Measurements from ENCODE around the gene KRT86. TPM values are rescaled to one million over a fixed set of nuclear protein-coding genes. Genes with fewer than 3 reads are reported as not detected.

KRT86 gene
- total and polyA plus RNA-seq, 2 donors from 2014 or later = 1.3 TPM; not detected in 1

DNA sequence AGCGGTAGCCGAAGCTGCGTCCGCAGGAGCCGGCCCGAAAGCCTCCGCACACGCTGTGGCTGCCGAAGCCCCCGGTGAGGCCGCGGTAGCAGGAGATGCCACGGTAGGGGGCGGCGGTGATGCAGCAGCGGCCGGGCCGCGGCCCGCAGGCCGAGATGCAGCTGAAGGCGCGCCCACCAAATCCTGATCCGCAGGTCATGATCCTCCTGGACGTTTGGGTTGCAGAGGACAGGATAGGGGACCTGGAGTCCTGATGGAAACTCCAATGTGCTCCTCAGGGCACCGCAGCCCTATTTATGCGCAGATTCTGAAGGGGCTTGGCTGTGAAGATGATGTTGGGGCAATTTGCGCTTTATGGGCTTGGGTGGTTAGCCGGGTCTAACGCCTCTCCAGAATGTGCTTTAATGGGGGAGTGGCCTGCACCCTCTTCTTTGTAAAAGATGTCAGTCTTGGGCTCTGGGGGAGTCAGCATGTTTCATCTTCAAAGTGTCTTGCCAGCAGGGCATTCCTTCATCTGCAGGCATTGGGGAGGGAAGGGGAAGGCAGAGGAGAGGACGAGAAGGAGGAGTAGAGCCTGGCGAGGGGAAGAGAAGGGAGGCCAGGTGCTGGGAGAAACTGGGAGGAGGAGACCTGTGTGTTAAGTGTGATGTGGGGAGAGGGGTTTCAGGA, 17.0 kb downstream of the KRT86 start, which contains the start of gene KRT81:
KRT81 (minus strand) TSS at position 268 of the 669 bp plus-strand sequence; CDS start at position 199, 69 bp downstream.
- DNase-seq (no peak), FAIRE-seq (no peak)
- H3K27ac ChIP-seq (ENCODE audit: low read depth in 2 of 2, low read length in 2 of 2) = no peak within 1 kb of the TSS
- H3K27me3 ChIP-seq (ENCODE audit: control insufficient read depth, insufficient read depth, low read length) = peaks cover 10% of the 10 kb centered on the region
- no peak within 1 kb of the TSS for H3K4me3 ChIP-seq (ENCODE audit: low read length in 3 of 3)
- H3K9me3 ChIP-seq (ENCODE audit: control insufficient read depth in 2 of 3, insufficient read depth in 1 of 3, low read length in 3 of 3) = no peaks in the 10 kb centered on the region
- no peak within 1 kb of the TSS for H3K9ac ChIP-seq (ENCODE audit: low read length in 3 of 3)
- intact Hi-C loops (cut with DNase I) = no loop called here
- no peaks in the 10 kb centered on the region for H3K4me1 ChIP-seq (ENCODE audit: control insufficient read depth in 2 of 3, insufficient read depth in 2 of 3, low read depth in 1 of 3, low read length in 3 of 3)
- H3K36me3 ChIP-seq (ENCODE audit: control insufficient read depth in 2 of 3, insufficient read depth in 3 of 3, low read length in 3 of 3) = no peaks in the 10 kb centered on the region
- TF ChIP-seq, protein P1, sequence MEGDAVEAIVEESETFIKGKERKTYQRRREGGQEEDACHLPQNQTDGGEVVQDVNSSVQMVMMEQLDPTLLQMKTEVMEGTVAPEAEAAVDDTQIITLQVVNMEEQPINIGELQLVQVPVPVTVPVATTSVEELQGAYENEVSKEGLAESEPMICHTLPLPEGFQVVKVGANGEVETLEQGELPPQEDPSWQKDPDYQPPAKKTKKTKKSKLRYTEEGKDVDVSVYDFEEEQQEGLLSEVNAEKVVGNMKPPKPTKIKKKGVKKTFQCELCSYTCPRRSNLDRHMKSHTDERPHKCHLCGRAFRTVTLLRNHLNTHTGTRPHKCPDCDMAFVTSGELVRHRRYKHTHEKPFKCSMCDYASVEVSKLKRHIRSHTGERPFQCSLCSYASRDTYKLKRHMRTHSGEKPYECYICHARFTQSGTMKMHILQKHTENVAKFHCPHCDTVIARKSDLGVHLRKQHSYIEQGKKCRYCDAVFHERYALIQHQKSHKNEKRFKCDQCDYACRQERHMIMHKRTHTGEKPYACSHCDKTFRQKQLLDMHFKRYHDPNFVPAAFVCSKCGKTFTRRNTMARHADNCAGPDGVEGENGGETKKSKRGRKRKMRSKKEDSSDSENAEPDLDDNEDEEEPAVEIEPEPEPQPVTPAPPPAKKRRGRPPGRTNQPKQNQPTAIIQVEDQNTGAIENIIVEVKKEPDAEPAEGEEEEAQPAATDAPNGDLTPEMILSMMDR (IDR thresholded peaks at IDR 0.05; ENCODE audit: borderline replicate concordance, extremely low read depth, insufficient read depth) = no peak

DNA sequence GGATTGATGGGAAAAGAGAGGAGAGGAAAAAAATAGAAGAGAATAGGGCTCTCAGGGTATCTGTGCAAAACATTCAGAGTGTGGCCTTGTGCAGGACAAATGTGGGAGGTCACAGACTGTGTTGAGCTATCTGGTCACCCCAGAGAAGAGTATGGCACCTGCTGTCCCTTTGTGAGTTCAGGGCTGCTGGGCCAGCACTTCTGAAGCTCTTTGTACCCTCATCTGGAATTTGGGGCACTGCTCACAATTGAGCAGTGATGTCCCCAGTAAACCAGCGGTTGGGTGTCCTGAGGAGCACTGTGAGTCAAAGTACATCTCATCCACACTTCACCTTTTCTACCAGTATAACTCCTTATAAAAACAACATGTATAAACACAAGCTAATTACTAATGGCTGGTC, 19.5 kb downstream of the KRT86 start:
- no peaks in the 10 kb centered on the region for H3K9me3 ChIP-seq (ENCODE audit: control insufficient read depth in 2 of 3, insufficient read depth in 1 of 3, low read length in 3 of 3)
- TF ChIP-seq, protein P1 (IDR thresholded peaks at IDR 0.05; ENCODE audit: borderline replicate concordance, extremely low read depth, insufficient read depth) = no peak
- intact Hi-C loops (cut with DNase I) = no loop called here
- H3K4me1 ChIP-seq (ENCODE audit: control insufficient read depth in 2 of 3, insufficient read depth in 2 of 3, low read depth in 1 of 3, low read length in 3 of 3) = no peaks in the 10 kb centered on the region
- no peaks in the 10 kb centered on the region for H3K36me3 ChIP-seq (ENCODE audit: control insufficient read depth in 2 of 3, insufficient read depth in 3 of 3, low read length in 3 of 3)
- peaks cover 10% of the 10 kb centered on the region for H3K27me3 ChIP-seq (ENCODE audit: control insufficient read depth, insufficient read depth, low read length)
- DNase-seq (peak in 2 of 5 donors; percentile 2 to 4), FAIRE-seq (no peak)
- H3K9ac ChIP-seq (ENCODE audit: low read length in 3 of 3) = no peak overlapping the region
- no peak overlapping the region for H3K27ac ChIP-seq (ENCODE audit: low read depth in 2 of 2, low read length in 2 of 2)
- no peak overlapping the region for H3K4me3 ChIP-seq (ENCODE audit: low read length in 3 of 3)

DNA sequence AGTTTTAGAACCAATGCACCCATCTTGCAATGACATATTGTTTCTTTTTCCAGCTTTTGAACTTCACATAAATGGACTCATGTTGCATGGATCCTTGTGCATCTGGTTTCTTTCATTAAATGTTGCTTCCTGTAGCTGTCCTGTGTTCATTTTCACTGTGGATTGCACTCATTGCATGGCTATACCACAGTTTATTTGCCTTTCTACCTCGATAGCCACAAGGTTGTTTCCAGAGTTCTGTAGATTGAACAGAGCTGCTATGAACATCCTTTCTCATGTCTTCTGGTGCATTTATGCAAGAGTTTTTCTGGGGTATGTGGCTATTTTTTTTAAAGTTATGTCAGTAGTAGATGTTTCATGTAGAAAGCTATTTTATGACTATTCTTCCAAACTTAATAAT, 20.4 kb downstream of the KRT86 start:
- no peaks in the 10 kb centered on the region for H3K9me3 ChIP-seq (ENCODE audit: control insufficient read depth in 2 of 3, insufficient read depth in 1 of 3, low read length in 3 of 3)
- no peaks in the 10 kb centered on the region for H3K36me3 ChIP-seq (ENCODE audit: control insufficient read depth in 2 of 3, insufficient read depth in 3 of 3, low read length in 3 of 3)
- H3K9ac ChIP-seq (ENCODE audit: low read length in 3 of 3) = no peak overlapping the region
- H3K4me3 ChIP-seq (ENCODE audit: low read length in 3 of 3) = no peak overlapping the region
- no peaks in the 10 kb centered on the region for H3K4me1 ChIP-seq (ENCODE audit: control insufficient read depth in 2 of 3, insufficient read depth in 2 of 3, low read depth in 1 of 3, low read length in 3 of 3)
- TF ChIP-seq, protein P1 (IDR thresholded peaks at IDR 0.05; ENCODE audit: borderline replicate concordance, extremely low read depth, insufficient read depth) = no peak
- FAIRE-seq (no peak), DNase-seq (no peak)
- intact Hi-C loops (cut with DNase I) = no loop called here
- H3K27ac ChIP-seq (ENCODE audit: low read depth in 2 of 2, low read length in 2 of 2) = no peak overlapping the region
- H3K27me3 ChIP-seq (ENCODE audit: control insufficient read depth, insufficient read depth, low read length) = peaks cover 10% of the 10 kb centered on the region

All from kidney (tissue), 14 donors.